PC-3 (cell line): ENCODE data around the gene SHOC1. TPM values are rescaled to one million over a fixed set of nuclear protein-coding genes. Genes with fewer than 3 reads are reported as not detected.
A peak's percentile ranks its signal among the peaks of the same experiment; 100 is the strongest.

Source experiments
- ATAC-seq: fragments of 200-7000 bp; cut with Tn5 transposase; 2 replicates; pipeline ENCODE4 v1.9.1; 2020; ENCODE audit warnings: mild to moderate bottlenecking, moderate library complexity
- BruUV-seq: library from RNA; stranded (reverse); fragments of 400-500 nt; replicated peaks from 2 replicates; lab custom pipeline; 2021; lab: Mats Ljungman, UMichigan
- CTCF ChIA-PET: fragments of 300-600 bp; sonication (Branson Sonifier 250); formaldehyde crosslinking; loops from one replicate; lab custom pipeline; 2022; ENCODE audit warnings: antibody characterized with exemption; lab: Charles Lee
- POLR2A ChIA-PET: fragments of 300-600 bp; sonication (Branson Sonifier 250); formaldehyde crosslinking; loops from one replicate; lab custom pipeline; 2022; ENCODE audit warnings: antibody characterized with exemption; ENCODE audit not compliant: unreplicated experiment; lab: Charles Lee
- DNase-seq: peaks from one replicate; pipeline ENCODE4 v3.0.0-alpha.2; 2015
- H2AFZ ChIP-seq: fragments of 300-600 bp; sonication (generic); 2 replicates; pipeline ENCODE4 v1.6.0; 2016; ENCODE audit warnings: antibody characterized with exemption, low read length
- H3F3A ChIP-seq: fragments of 300-600 bp; sonication (generic); one replicate; pipeline ENCODE4 v1.6.0; 2017; ENCODE audit warnings: antibody characterized with exemption, low read length, control low read depth, mild to moderate bottlenecking; ENCODE audit not compliant: unreplicated experiment
- H3K27ac ChIP-seq: fragments of 300-600 bp; sonication (generic); 2 replicates; pipeline ENCODE4 v1.5.1; 2016; ENCODE audit warnings: mild to moderate bottlenecking, low read length
- H3K27me3 ChIP-seq: fragments of 300-600 bp; sonication (generic); 2 replicates; pipeline ENCODE4 v1.6.1; 2016; ENCODE audit warnings: low read length, mixed read lengths
- H3K36me3 ChIP-seq: fragments of 300-600 bp; sonication (generic); 2 replicates; pipeline ENCODE4 v1.6.1; 2016; ENCODE audit warnings: low read depth, mixed run types, low read length, mixed read lengths
- H3K4me1 ChIP-seq: fragments of 300-600 bp; sonication (generic); 2 replicates; pipeline ENCODE4 v1.5.1; 2016; ENCODE audit warnings: low read length; ENCODE audit not compliant: insufficient read depth
- H3K4me2 ChIP-seq: fragments of 300-600 bp; sonication (generic); 2 replicates; pipeline ENCODE4 v1.6.0; 2016; ENCODE audit warnings: low read length
- H3K4me3 ChIP-seq: fragments of 300-600 bp; sonication (generic); 2 replicates; pipeline ENCODE4 v1.5.1; 2016; ENCODE audit warnings: mild to moderate bottlenecking, low read length, mixed read lengths
- H3K79me2 ChIP-seq: fragments of 300-600 bp; sonication (generic); 2 replicates; pipeline ENCODE4 v1.6.1; 2017; ENCODE audit warnings: low read length, mixed read lengths
- H3K9ac ChIP-seq: fragments of 300-600 bp; sonication (generic); 2 replicates; pipeline ENCODE4 v1.6.0; 2016; ENCODE audit warnings: mild to moderate bottlenecking, low read length
- H3K9me2 ChIP-seq: fragments of 300-600 bp; sonication (generic); replicated peaks from 2 replicates; pipeline ENCODE4 v1.6.1; 2016; ENCODE audit warnings: mixed run types, low read length, mixed read lengths
- H3K9me3 ChIP-seq: fragments of 300-600 bp; sonication (generic); 2 replicates; pipeline ENCODE4 v1.6.1; 2016; ENCODE audit warnings: low read length, mixed read lengths
- H4K20me1 ChIP-seq: fragments of 300-600 bp; sonication (generic); 2 replicates; pipeline ENCODE4 v1.6.1; 2016; ENCODE audit warnings: low read length, mixed read lengths
- EZH2 ChIP-seq: fragments of 300-600 bp; sonication (generic); IDR thresholded peaks from one replicate; pipeline ENCODE4 v1.6.1; 2017; ENCODE audit warnings: antibody characterized with exemption, mild to moderate bottlenecking, low read length; ENCODE audit not compliant: unreplicated experiment
- EZH2phosphoT487 ChIP-seq: fragments of 300-600 bp; sonication (generic); IDR thresholded peaks from 2 replicates; pipeline ENCODE4 v1.6.1; 2018; ENCODE audit warnings: mild to moderate bottlenecking, antibody characterized with exemption, low read length, borderline replicate concordance
- intact Hi-C: fragments of 100-400 bp; cut with micrococcal nuclease; formaldehyde crosslinking; loops from 2 replicates; pipeline ENCODE4 v1.9.0; 2023
- total RNA-seq: library from RNA; depleted of rRNA; stranded (reverse); fragments of >200 nt; gene quantifications from 2 replicates; pipeline ENCODE4 v1.2.3, GENCODE V29; 2014
- TF ChIP-seq, protein P1 (sequence below): fragments of 300-600 bp; sonication (generic); conservative IDR thresholded peaks from 2 replicates; pipeline ENCODE4 v1.5.1; 2017; ENCODE audit warnings: antibody characterized with exemption, low read depth, mild to moderate bottlenecking, low read length

The SHOC1 gene
- total RNA-seq, 1 experiment from 2014 or later: 0.18 TPM

DNA sequence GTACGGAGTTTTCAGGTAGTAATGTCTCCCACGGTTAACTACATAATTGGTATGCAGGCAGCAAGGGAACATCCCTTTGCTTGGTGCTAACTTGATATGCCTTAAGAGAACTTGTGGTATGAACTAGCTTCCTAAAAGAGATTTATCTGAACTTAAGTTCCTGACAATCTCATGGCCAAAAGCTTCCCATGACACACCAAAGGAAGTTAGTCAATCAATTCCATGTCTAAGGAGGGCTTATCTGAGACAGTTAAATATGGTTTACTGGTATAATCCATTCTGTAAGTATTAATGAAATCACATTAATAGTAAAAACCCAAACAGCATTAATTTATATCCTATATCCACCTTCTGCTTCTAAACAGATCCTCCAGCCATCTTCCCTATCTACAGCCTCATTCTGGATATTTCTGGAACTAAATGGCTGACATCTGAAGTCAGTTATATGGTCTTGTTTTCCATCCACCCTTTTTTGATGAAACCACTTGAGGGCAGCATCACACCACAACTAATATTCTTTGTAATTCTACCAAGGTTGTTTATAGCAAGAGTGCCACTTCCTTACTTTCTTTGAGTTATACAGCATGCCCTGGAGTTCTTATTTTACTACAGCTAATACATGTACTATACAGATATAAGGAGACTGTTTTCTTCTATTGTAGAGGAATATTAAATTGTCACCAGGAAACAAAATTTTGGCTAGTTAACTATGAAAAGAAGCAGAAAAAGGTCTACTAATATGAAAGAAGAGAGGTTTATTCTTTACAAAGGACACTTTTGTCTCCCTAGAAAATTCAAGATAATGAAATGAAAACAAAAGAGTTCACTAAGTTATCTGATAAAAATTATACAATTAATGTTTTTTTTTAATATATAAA, 34.7 kb downstream of the SHOC1 start:
- ATAC-seq (peak; percentile 76), DNase-seq (peak; percentile 79)
- 0 out of 2 replicates have a peak overlapping the region, but pooled peaks have one; percentile 24 for H2AFZ ChIP-seq
- H3K9me2 ChIP-seq: no peaks in the 10 kb centered on the region
- no peaks in the 10 kb centered on the region for H4K20me1 ChIP-seq
- TF ChIP-seq, protein P1, sequence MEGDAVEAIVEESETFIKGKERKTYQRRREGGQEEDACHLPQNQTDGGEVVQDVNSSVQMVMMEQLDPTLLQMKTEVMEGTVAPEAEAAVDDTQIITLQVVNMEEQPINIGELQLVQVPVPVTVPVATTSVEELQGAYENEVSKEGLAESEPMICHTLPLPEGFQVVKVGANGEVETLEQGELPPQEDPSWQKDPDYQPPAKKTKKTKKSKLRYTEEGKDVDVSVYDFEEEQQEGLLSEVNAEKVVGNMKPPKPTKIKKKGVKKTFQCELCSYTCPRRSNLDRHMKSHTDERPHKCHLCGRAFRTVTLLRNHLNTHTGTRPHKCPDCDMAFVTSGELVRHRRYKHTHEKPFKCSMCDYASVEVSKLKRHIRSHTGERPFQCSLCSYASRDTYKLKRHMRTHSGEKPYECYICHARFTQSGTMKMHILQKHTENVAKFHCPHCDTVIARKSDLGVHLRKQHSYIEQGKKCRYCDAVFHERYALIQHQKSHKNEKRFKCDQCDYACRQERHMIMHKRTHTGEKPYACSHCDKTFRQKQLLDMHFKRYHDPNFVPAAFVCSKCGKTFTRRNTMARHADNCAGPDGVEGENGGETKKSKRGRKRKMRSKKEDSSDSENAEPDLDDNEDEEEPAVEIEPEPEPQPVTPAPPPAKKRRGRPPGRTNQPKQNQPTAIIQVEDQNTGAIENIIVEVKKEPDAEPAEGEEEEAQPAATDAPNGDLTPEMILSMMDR: peak; percentile 73
- no peak for TF ChIP-seq EZH2phosphoT487
- ChIA-PET CTCF (interaction anchor here (0.6 kb wide), 2 partner anchors 55 to 314 kb away, joined by 3 read pairs; no protein-coding TSS in a partner anchor), POLR2A (no interaction called here)
- no peaks in the 10 kb centered on the region; the same call in 1 of the 2 replicates for H3K4me1 ChIP-seq
- 0 out of 2 replicates have a peak overlapping the region, but pooled peaks have one; percentile 33 for H3K9ac ChIP-seq
- intact Hi-C loops: loop anchor here (1.0 to 5.0 kb wide), 4 partner anchors 47 to 314 kb away; partner anchors contain the start of gene UGCG
- H3K9me3 ChIP-seq: no peaks in the 10 kb centered on the region
- no peaks in the 10 kb centered on the region for H3F3A ChIP-seq
- no peak overlapping the region for H3K4me3 ChIP-seq
- no peaks in the 10 kb centered on the region for H3K36me3 ChIP-seq
- BruUV-seq: no TSS peak
- no peaks in the 10 kb centered on the region for H3K27me3 ChIP-seq
- no peak overlapping the region for H3K4me2 ChIP-seq
- H3K27ac ChIP-seq: peak overlapping the region; percentile 34; the same call in 1 of the 2 replicates
- H3K79me2 ChIP-seq: no peaks in the 10 kb centered on the region

DNA sequence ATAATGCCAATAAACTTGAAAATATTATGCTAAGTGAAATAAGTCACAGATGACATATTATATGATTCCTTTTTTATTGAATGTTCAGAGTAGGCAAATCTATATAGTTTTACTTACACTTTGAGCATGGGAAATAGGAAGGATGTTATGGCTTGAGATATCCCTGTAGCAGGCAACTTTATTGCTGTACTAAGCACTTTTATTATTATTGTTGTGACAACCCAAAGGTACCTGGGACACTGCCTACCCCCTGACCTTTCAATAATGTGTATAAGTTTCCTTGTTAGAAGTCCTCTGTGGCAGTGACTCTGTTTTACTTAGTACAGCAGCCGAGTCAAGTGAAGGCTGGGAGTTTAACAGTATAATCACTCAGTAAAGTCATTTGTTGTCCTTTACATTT, 39.9 kb downstream of the SHOC1 start:
- no peaks in the 10 kb centered on the region; the same call in 1 of the 2 replicates for H3K36me3 ChIP-seq
- no peaks in the 10 kb centered on the region for H3K9me2 ChIP-seq
- ATAC-seq: no peak
- H4K20me1 ChIP-seq: no peaks in the 10 kb centered on the region
- H3K4me2 ChIP-seq: no peak overlapping the region
- no peak overlapping the region for H3K4me3 ChIP-seq
- no peak overlapping the region for H3K9ac ChIP-seq
- H3K27me3 ChIP-seq: no peaks in the 10 kb centered on the region
- no peaks in the 10 kb centered on the region for H3K79me2 ChIP-seq
- intact Hi-C loops: no loop called here
- ChIA-PET POLR2A (no interaction called here), CTCF (no interaction called here)
- H3K9me3 ChIP-seq: peaks cover 3% of the 10 kb centered on the region; the same call in 1 of the 2 replicates
- H2AFZ ChIP-seq: no peak overlapping the region
- no peaks in the 10 kb centered on the region for H3F3A ChIP-seq
- TF ChIP-seq, protein P1: no peak
- TF ChIP-seq EZH2: no peak
- no peak for TF ChIP-seq EZH2phosphoT487
- no TSS peak for BruUV-seq
- no peaks in the 10 kb centered on the region; the same call in 1 of the 2 replicates for H3K4me1 ChIP-seq
- DNase-seq: no peak
- no peak overlapping the region for H3K27ac ChIP-seq

DNA sequence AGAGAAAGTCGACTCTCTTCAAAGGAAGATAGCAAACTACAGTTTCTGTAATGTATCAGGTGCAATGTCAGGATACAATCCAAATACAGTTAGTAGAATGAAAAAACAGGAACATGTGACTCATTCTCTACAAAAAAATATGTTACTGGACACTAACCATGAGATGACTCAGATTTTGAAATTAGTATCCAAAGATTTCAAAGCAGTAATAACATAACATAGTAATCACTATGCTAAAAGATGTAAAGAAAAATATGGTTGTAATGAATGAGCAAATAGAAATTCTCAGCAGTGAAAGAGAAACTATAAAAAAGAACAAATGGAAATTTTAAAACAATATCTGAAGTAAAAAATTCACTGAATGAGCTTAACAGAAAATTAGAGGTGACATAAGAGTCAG, 42.3 kb downstream of the SHOC1 start:
- ChIA-PET CTCF (no interaction called here), POLR2A (no interaction called here)
- TF ChIP-seq EZH2 (no peak), EZH2phosphoT487 (no peak)
- TF ChIP-seq, protein P1: no peak

More for the DNA sequence above, 42.3 kb downstream of the SHOC1 start:
- H3K79me2 ChIP-seq: no peaks in the 10 kb centered on the region
- no peaks in the 10 kb centered on the region; the same call in 1 of the 2 replicates for H3K36me3 ChIP-seq
- H3K4me1 ChIP-seq: no peaks in the 10 kb centered on the region
- intact Hi-C loops: no loop called here
- peaks cover 3% of the 10 kb centered on the region; the same call in 1 of the 2 replicates for H3K9me3 ChIP-seq
- no peak overlapping the region for H2AFZ ChIP-seq
- no peak overlapping the region for H3K27ac ChIP-seq
- H4K20me1 ChIP-seq: no peaks in the 10 kb centered on the region
- peak; percentile 51 for DNase-seq
- no peak overlapping the region for H3K4me2 ChIP-seq
- no peak overlapping the region for H3K9ac ChIP-seq
- peak; percentile 35; the same call in 1 of the 2 replicates for ATAC-seq
- no peaks in the 10 kb centered on the region for H3F3A ChIP-seq
- no peaks in the 10 kb centered on the region for H3K27me3 ChIP-seq
- no peak overlapping the region for H3K4me3 ChIP-seq
- H3K9me2 ChIP-seq: no peaks in the 10 kb centered on the region
- BruUV-seq: no TSS peak
